HG03060 (cell line): ENCODE measurements around the gene ZFYVE28.
"Not testable (repeated sequence)": the region's sequence is repeated elsewhere in the genome, so short reads cannot be mapped to it uniquely, and the experiment has no call there.

Experiments
- ATAC-seq: cut with Tn5 transposase; IDR thresholded peaks from one replicate; pipeline ENCODE4 v1.9.1; 2021; ENCODE audit warnings: low read depth, moderate number of reproducible peaks; ENCODE audit not compliant: unreplicated experiment

Gene ZFYVE28

GRCh38 chr4:2394528-2394927 is 23.9 kb downstream of the ZFYVE28 start:
- no peak for ATAC-seq

GRCh38 chr4:2393353-2394270 is 24.8 kb downstream of the ZFYVE28 start:
- ATAC-seq, result no peak

GRCh38 chr4:2390784-2391421 is 27.5 kb downstream of the ZFYVE28 start:
- no peak for ATAC-seq

GRCh38 chr4:2390146-2390545 is 28.3 kb downstream of the ZFYVE28 start:
- ATAC-seq, result no peak

- no peak for ATAC-seq
These were observed 28.8 kb downstream of the ZFYVE28 start for GRCh38 chr4:2389691-2390090.

- no peak for ATAC-seq
These were observed 29.8 kb downstream of the ZFYVE28 start for GRCh38 chr4:2388429-2389182.

- ATAC-seq, result no peak
These were observed 30.6 kb downstream of the ZFYVE28 start for GRCh38 chr4:2387829-2388228.

- no peak for ATAC-seq
These were observed 31.2 kb downstream of the ZFYVE28 start for GRCh38 chr4:2387218-2387617.

GRCh38 chr4:2386717-2387116 is 31.7 kb downstream of the ZFYVE28 start:
- no peak for ATAC-seq

GRCh38 chr4:2385516-2385915 is 32.9 kb downstream of the ZFYVE28 start:
- ATAC-seq, result no peak

- no peak for ATAC-seq
These were observed 34.2 kb downstream of the ZFYVE28 start for GRCh38 chr4:2384245-2384644.

GRCh38 chr4:2383760-2384159 is 34.7 kb downstream of the ZFYVE28 start:
- ATAC-seq, result no peak

- not testable (repeated sequence) for ATAC-seq
These were observed 35.2 kb downstream of the ZFYVE28 start for GRCh38 chr4:2383220-2383631.

- ATAC-seq, result not testable (repeated sequence)
These were observed 35.7 kb downstream of the ZFYVE28 start for GRCh38 chr4:2382769-2383202.

- not testable (repeated sequence) for ATAC-seq
These were observed 37.9 kb downstream of the ZFYVE28 start for GRCh38 chr4:2380589-2380988.

- no peak for ATAC-seq
These were observed 39.5 kb downstream of the ZFYVE28 start for GRCh38 chr4:2378898-2379297.

- ATAC-seq, result no peak
These were observed 40.0 kb downstream of the ZFYVE28 start for GRCh38 chr4:2378401-2378800.

- no peak for ATAC-seq
These were observed 41.2 kb downstream of the ZFYVE28 start for GRCh38 chr4:2377241-2377640.

- ATAC-seq, result no peak
These were observed 43.0 kb downstream of the ZFYVE28 start for GRCh38 chr4:2375427-2375826.

GRCh38 chr4:2373532-2373931 is 44.9 kb downstream of the ZFYVE28 start:
- no peak for ATAC-seq

GRCh38 chr4:2372488-2373030 is 45.9 kb downstream of the ZFYVE28 start:
- no peak for ATAC-seq
